Subcutaneous adipose tissue (tissue), 4 donors: ENCODE data around the gene THSD4. TPM values are rescaled to one million over a fixed set of nuclear protein-coding genes. Genes with fewer than 3 reads are reported as not detected.

ENCODE experiments used
- total RNA-seq, 4 donors: library from RNA; depleted of rRNA; stranded (reverse); fragments of >200 nt; gene quantifications; one replicate each; pipeline ENCODE4 v1.1.0, GENCODE V29; 2016
- TF ChIP-seq, protein P1 (sequence below): fragments of 450-650 bp; IDR thresholded peaks from one replicate; pipeline ENCODE4 v1.5.1; 2016; ENCODE audit warnings: low read depth, mild to moderate bottlenecking, control low read depth, antibody characterized with exemption, moderate library complexity

Gene THSD4
- total RNA-seq, 4 donors from 2014 or later: 0.17 to 0.94 (median 0.63) TPM

DNA sequence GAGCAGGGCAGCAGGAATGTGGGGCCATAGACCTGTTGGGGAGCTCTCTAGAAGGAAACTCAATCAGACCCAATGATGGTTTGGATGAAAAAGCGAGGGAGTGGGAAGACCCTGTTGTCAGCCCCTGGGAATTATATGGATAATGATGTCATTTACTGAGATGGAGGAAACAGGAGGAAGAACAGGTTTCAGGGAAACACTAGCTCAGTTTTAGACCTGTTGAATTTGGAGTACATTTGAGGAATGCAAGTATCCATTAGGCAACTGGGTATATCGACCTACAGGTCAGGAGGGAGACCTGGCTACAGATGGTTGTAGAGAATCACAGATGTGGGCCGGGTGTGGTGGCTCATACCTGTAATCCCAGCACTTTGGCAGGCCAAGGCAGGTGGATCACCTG is 428.1 kb downstream of the THSD4 start:
- TF ChIP-seq, protein P1, sequence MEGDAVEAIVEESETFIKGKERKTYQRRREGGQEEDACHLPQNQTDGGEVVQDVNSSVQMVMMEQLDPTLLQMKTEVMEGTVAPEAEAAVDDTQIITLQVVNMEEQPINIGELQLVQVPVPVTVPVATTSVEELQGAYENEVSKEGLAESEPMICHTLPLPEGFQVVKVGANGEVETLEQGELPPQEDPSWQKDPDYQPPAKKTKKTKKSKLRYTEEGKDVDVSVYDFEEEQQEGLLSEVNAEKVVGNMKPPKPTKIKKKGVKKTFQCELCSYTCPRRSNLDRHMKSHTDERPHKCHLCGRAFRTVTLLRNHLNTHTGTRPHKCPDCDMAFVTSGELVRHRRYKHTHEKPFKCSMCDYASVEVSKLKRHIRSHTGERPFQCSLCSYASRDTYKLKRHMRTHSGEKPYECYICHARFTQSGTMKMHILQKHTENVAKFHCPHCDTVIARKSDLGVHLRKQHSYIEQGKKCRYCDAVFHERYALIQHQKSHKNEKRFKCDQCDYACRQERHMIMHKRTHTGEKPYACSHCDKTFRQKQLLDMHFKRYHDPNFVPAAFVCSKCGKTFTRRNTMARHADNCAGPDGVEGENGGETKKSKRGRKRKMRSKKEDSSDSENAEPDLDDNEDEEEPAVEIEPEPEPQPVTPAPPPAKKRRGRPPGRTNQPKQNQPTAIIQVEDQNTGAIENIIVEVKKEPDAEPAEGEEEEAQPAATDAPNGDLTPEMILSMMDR: no peak

DNA sequence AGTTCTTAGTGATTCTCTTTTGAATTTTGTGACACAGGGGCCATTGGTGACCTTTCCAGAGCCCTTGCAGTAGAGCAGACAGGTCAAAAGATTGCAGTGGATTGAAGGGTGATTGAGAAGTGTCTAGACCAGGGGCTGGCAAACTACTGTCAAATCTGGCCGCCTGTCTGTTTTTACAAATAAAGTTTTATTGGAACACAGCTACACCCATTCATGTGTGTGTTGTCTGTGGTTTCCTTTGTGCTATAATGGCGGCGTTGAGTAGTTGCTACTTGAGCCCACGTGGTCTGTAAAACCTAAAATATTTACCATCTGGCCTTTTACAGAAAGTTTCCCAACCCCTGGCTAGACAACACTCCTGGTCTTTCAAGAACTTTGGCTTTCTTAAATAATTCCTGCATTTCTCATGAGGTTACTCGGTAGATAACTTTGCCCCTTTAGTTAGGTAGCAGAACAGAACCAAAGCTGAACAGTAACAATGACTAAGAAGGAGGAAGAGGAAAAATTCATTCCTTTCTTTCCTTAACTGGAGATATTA is 430.0 kb downstream of the THSD4 start:
- TF ChIP-seq, protein P1: no peak

DNA sequence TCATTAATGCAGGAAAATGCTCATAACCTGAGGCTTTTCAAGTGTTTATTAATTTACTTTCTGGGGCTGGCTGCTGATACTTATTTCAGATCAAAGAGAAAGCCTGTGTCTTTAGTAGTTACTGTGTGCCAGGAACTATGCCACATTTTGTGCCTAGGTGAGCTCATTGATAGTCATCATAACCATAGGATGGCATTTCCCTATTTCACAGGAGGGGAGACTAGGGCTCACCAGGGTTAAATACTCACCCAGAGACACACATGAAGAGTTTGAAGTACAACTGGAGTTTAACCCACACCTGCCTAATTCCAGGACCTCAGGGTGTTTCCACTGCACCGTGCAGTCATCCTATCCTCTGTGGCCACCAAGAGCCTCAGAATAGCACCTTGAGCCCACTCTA is 430.7 kb downstream of the THSD4 start:
- TF ChIP-seq, protein P1: no peak

DNA sequence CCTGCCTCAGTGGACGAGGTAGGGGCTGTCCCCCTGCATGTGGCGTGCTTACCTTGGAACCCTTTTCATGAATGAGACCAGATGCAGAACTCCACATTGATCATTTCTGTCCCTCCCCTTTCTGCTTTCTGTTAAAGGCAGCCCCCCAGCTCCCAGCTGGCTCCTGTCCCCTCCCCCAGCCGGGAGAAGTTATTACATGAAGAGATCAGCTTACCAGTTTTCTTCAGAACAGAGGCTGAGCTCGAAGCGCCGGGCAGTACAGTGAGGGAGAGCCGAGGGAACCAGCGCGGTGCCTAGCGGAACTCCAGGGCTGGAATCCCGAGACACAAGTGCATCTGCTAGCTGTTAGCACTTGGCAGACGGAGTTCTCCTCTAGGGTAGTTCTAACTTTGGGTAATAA is 431.7 kb downstream of the THSD4 start:
- TF ChIP-seq, protein P1: no peak

DNA sequence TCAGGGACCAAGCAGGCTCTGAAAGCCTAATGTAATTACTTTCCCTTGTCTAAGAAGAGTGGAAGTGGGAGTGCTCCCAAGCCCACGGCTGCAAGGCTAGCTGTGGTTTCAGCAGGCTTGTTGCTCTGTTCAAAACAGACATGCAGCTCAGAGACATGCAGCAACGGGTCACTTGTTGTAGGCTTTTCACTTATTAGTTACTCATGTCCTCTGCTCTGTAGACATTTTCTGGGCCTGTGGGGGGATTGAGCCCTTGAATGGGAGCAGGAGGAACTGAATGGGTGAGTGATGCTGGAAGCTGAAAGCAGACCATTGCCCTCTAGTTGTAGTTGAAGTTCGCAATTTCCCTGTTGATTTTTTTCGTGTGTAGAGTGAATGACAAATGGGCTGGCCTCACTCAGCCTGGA is 433.1 kb downstream of the THSD4 start:
- TF ChIP-seq, protein P1: no peak

DNA sequence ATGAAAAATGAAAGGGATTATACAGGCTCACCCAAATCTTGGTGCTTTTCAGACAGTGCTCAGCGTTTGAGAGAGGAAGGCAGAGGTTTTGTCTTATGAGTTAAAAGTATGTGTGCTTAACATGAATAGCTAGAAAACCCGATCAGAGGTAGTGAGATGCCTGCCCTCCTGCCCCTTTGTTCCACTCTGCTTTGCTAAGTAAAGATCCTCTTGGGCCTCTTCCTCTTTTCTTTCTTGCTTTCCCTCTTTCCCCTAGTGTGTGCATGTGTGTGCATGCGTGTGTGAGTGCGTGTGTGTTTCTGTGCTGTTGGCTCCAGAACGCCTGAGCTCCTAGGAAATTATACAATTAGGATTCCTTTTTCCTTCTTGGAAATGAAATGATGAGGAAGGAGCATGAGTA is 433.8 kb downstream of the THSD4 start:
- TF ChIP-seq, protein P1: no peak

DNA sequence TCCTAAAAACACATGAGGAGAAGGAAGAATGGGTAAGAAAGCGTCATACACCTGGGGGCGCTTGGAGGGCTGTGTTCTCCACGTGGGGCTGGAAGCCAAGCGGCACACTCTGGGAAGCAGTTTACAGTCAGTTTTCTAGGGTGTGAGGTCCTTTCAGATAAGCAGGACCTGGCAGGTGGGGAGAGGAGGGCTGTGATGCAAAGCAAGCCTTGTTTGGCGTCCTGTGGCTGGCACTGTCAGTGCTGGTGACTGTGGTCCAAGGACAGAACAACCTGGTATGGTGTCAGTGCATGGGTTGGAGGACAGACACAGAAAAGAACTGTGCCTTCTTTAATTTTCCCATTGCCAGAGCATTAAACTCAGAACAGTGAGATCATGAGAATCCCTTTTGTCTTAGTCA is 434.4 kb downstream of the THSD4 start:
- TF ChIP-seq, protein P1: no peak
